HepG2 (cell line): Measurements from ENCODE around the gene SLC22A31.

Experiments used
- FLYWCH1 ChIP-seq: sonication (generic); formaldehyde crosslinking; IDR thresholded peaks from 2 replicates; pipeline ENCODE4 v1.8.1; 2023; ENCODE audit warnings: mild to moderate bottlenecking, missing genetic modification reagents
- NFE2L1 ChIP-seq: sonication (generic); formaldehyde crosslinking; IDR thresholded peaks from 2 replicates; pipeline ENCODE4 v1.4.0; 2020; ENCODE audit warnings: missing genetic modification reagents, mild to moderate bottlenecking, borderline replicate concordance
- PBX3 ChIP-seq: sonication (generic); formaldehyde crosslinking; IDR thresholded peaks from 2 replicates; pipeline ENCODE4 v1.8.1; 2023; ENCODE audit warnings: missing genetic modification reagents, inconsistent platforms, borderline replicate concordance
- SPEN ChIP-seq: sonication (generic); formaldehyde crosslinking; IDR thresholded peaks from 2 replicates; pipeline ENCODE4 v1.5.1; 2020; ENCODE audit warnings: low read depth, mild to moderate bottlenecking, missing genetic modification reagents
- ZBTB38 ChIP-seq: sonication (generic); formaldehyde crosslinking; IDR thresholded peaks from 2 replicates; pipeline ENCODE4 v1.5.1; 2020; ENCODE audit warnings: mild to moderate bottlenecking, missing genetic modification reagents

- TF ChIP-seq SPEN (CRISPR knock-in tag) (no peak), ZBTB38 (CRISPR knock-in tag) (no peak), FLYWCH1 (CRISPR knock-in tag) (no peak), PBX3 (CRISPR knock-in tag) (no peak), NFE2L1 (CRISPR knock-in tag) (no peak)
Observed at GRCh38 chr16:89243664-89244063, 43.3 kb upstream of the SLC22A31 start.
